Lower lobe of right lung (tissue), 2 donors: ENCODE data around the gene FAM83B. TPM values are rescaled to one million over a fixed set of nuclear protein-coding genes. Genes with fewer than 3 reads are reported as not detected.
A peak's percentile ranks its signal among the peaks of the same experiment; 100 is the strongest.

Source experiments
- ATAC-seq, 2 donors: fragments of 200-7000 bp; cut with Tn5 transposase; one replicate each; pipeline ENCODE4 v1.9.1; 2020 to 2022; ENCODE audit warnings: mild to moderate bottlenecking in 2 of 2, moderate library complexity in 2 of 2
- DNase-seq: peaks from one replicate; pipeline ENCODE4 v3.0.0-alpha.2; 2020
- H3K27ac ChIP-seq: fragments of 200-600 bp; one replicate; pipeline ENCODE4 v1.8.0; 2022
- H3K27me3 ChIP-seq: fragments of 200-600 bp; one replicate; pipeline ENCODE4 v1.8.0; 2022; ENCODE audit warnings: low read depth
- H3K36me3 ChIP-seq: fragments of 200-600 bp; one replicate; pipeline ENCODE4 v1.8.0; 2022; ENCODE audit warnings: mild to moderate bottlenecking
- H3K4me1 ChIP-seq: fragments of 200-600 bp; one replicate; pipeline ENCODE4 v1.8.0; 2022
- H3K4me3 ChIP-seq: fragments of 200-600 bp; one replicate; pipeline ENCODE4 v1.8.0; 2022; ENCODE audit warnings: mild to moderate bottlenecking
- H3K9me3 ChIP-seq: fragments of 200-600 bp; one replicate; pipeline ENCODE4 v1.8.0; 2022
- CTCF ChIP-seq: fragments of 200-600 bp; IDR thresholded peaks from one replicate; pipeline ENCODE4 v1.8.0; 2022; ENCODE audit warnings: antibody characterized with exemption, mild to moderate bottlenecking
- intact Hi-C: fragments of 100-400 bp; cut with DNase I; formaldehyde crosslinking; loops from one replicate; pipeline ENCODE4 v1.11.0; 2022
- total RNA-seq: library from RNA; stranded (reverse); fragmentation: NEBNext Ultra II Directional; extraction: Animal tissue kit (Norgen Biotek cat#: 25700); gene quantifications from one replicate; pipeline ENCODE4 v1.2.1, GENCODE V29; 2021
- donor health status: DM: no; HTN: yes; CAD: no; lungs with severe emphysema.

FAM83B gene
- total RNA-seq, 1 donor from 2014 or later, result 0.12 TPM

GRCh38 chr6:54861905-54862616 lies 15.5 kb downstream of the FAM83B start:
- DNase-seq (no peak), ATAC-seq (peak in 1 of 2 donors; percentile 19)
- no peaks in the 10 kb centered on the region for H3K27me3 ChIP-seq
- no peaks in the 10 kb centered on the region for H3K4me1 ChIP-seq
- no peak for TF ChIP-seq CTCF
- no peak overlapping the region for H3K27ac ChIP-seq
- no peaks in the 10 kb centered on the region for H3K9me3 ChIP-seq
- H3K36me3 ChIP-seq, result no peaks in the 10 kb centered on the region
- intact Hi-C loops, result no loop called here
- no peak overlapping the region for H3K4me3 ChIP-seq

GRCh38 chr6:54864272-54864671 lies 17.7 kb downstream of the FAM83B start:
- no peaks in the 10 kb centered on the region for H3K4me1 ChIP-seq
- H3K27me3 ChIP-seq, result no peaks in the 10 kb centered on the region
- no peaks in the 10 kb centered on the region for H3K9me3 ChIP-seq
- ATAC-seq, result no peak
- DNase-seq, result no peak
- TF ChIP-seq CTCF, result no peak
- H3K27ac ChIP-seq, result no peak overlapping the region
- H3K36me3 ChIP-seq, result no peaks in the 10 kb centered on the region
- no peak overlapping the region for H3K4me3 ChIP-seq
- intact Hi-C loops, result no loop called here

GRCh38 chr6:54865091-54865631 lies 18.6 kb downstream of the FAM83B start:
- DNase-seq (no peak), ATAC-seq (no peak)
- Histone ChIP-seq H3K27me3 (no peaks in the 10 kb centered on the region), H3K9me3 (no peaks in the 10 kb centered on the region), H3K27ac (no peak overlapping the region), H3K4me1 (no peaks in the 10 kb centered on the region), H3K36me3 (no peaks in the 10 kb centered on the region), H3K4me3 (no peak overlapping the region)
- intact Hi-C loops, result no loop called here
- TF ChIP-seq CTCF, result no peak

- ATAC-seq (no peak), DNase-seq (no peak)
- Histone ChIP-seq H3K4me1 (no peaks in the 10 kb centered on the region), H3K27me3 (no peaks in the 10 kb centered on the region), H3K4me3 (no peak overlapping the region), H3K27ac (no peak overlapping the region), H3K36me3 (no peaks in the 10 kb centered on the region), H3K9me3 (no peaks in the 10 kb centered on the region)
- intact Hi-C loops, result no loop called here
- no peak for TF ChIP-seq CTCF
Measured at GRCh38 chr6:54868556-54868955, 22.0 kb downstream of the FAM83B start.

- ATAC-seq, result no peak
- no peaks in the 10 kb centered on the region for H3K27me3 ChIP-seq
- no peak overlapping the region for H3K4me3 ChIP-seq
- H3K36me3 ChIP-seq, result no peaks in the 10 kb centered on the region
- TF ChIP-seq CTCF, result no peak
- no peaks in the 10 kb centered on the region for H3K4me1 ChIP-seq
- H3K27ac ChIP-seq, result no peak overlapping the region
- H3K9me3 ChIP-seq, result no peaks in the 10 kb centered on the region
- intact Hi-C loops, result no loop called here
- no peak for DNase-seq
Measured at GRCh38 chr6:54873599-54873998, 27.0 kb downstream of the FAM83B start.
